H1 (cell line): ENCODE data around the gene GYPC. TPM values are rescaled to one million over a fixed set of nuclear protein-coding genes. Genes with fewer than 3 reads are reported as not detected.
A peak's percentile ranks its signal among the peaks of the same experiment; 100 is the strongest.

ENCODE experiments used
- CBX5 ChIP-seq: fragments of 300-800, 300-1000 bp; sonication (generic); IDR thresholded peaks from 2 replicates; pipeline ENCODE4 v1.7.1; 2016; ENCODE audit warnings: antibody characterized with exemption, low read length, low read depth
- CEBPB ChIP-seq: IDR thresholded peaks from 2 replicates; pipeline ENCODE4 v1.6.1; 2012; ENCODE audit warnings: low read depth, low read length
- GABPA ChIP-seq: IDR thresholded peaks from 2 replicates; pipeline ENCODE4 v1.6.1; 2011; ENCODE audit warnings: mild to moderate bottlenecking, low read length, moderate library complexity, borderline replicate concordance; ENCODE audit not compliant: insufficient read depth
- HDAC2 ChIP-seq, 2 experiments: fragments of 300-600 bp in 1 of 2; sonication (generic) in 1 of 2; IDR thresholded peaks; 2 replicates each; pipeline ENCODE4 v1.6.1; 2011 to 2012; ENCODE audit warnings: low read depth in 2 of 2, low read length in 2 of 2, mild to moderate bottlenecking in 2 of 2, moderate library complexity in 2 of 2, borderline replicate concordance in 1 of 2, inconsistent platforms in 1 of 2
- POLR2AphosphoS5 ChIP-seq: IDR thresholded peaks from 2 replicates; pipeline ENCODE4 v1.6.1; 2011; ENCODE audit warnings: low read depth, low read length
- RNF2 ChIP-seq: fragments of 200-900, 300-1000 bp; sonication (generic); IDR thresholded peaks from 2 replicates; pipeline ENCODE4 v1.7.1; 2016; ENCODE audit warnings: borderline replicate concordance, low read depth, mild to moderate bottlenecking, antibody characterized with exemption, low read length; ENCODE audit not compliant: poor library complexity, severe bottlenecking; ENCODE audit errors: missing control alignments
- RXRA ChIP-seq: IDR thresholded peaks from 2 replicates; pipeline ENCODE4 v1.6.1; 2011; ENCODE audit warnings: low read depth, mild to moderate bottlenecking, low read length, moderate library complexity; ENCODE audit not compliant: insufficient read depth
- SP2 ChIP-seq: IDR thresholded peaks from 2 replicates; pipeline ENCODE4 v1.6.1; 2012; ENCODE audit warnings: mild to moderate bottlenecking, low read length, inconsistent platforms
- TAF7 ChIP-seq: optimal IDR thresholded peaks from 2 replicates; pipeline ENCODE3; 2011; ENCODE audit warnings: low read depth, mild to moderate bottlenecking, inconsistent platforms, low read length, moderate library complexity, borderline replicate concordance
- polyA plus RNA-seq, 7 experiments: library from polyadenylated mRNA; depleted of rRNA in 3 of 7; stranded (reverse) in 5 of 7; unstranded in 2 of 7; fragments of >200 nt in 5 of 7; fragments of 200-250 nt in 2 of 7; gene quantifications; 1 replicate in 5 of 7; 2 replicates in 1 of 7; 4 replicates in 1 of 7; pipeline versions ENCODE4 v1.2.1 to v1.2.3, GENCODE V29; 2011 to 2013; ENCODE audit warnings: missing spikeins in 2 of 7, mixed read lengths in 2 of 7
- total RNA-seq: library from RNA; stranded (reverse); fragmentation: NEBNext Ultra II Directional; extraction: Animal tissue kit (Norgen Biotek cat#: 25700); gene quantifications from 2 replicates; pipeline ENCODE4 v1.2.1, GENCODE V29; 2021
- TF ChIP-seq, protein P1 (sequence below): IDR thresholded peaks from 2 replicates; pipeline ENCODE4 v1.6.1; 2011; ENCODE audit warnings: low read depth, mild to moderate bottlenecking, low read length; ENCODE audit not compliant: insufficient read depth

The GYPC gene
- total and polyA plus RNA-seq, 2 of the 8 experiments (the other 6 are each of a cell fraction or from before 2014, with no cell fraction given) = 26.8 to 53.6 TPM

DNA sequence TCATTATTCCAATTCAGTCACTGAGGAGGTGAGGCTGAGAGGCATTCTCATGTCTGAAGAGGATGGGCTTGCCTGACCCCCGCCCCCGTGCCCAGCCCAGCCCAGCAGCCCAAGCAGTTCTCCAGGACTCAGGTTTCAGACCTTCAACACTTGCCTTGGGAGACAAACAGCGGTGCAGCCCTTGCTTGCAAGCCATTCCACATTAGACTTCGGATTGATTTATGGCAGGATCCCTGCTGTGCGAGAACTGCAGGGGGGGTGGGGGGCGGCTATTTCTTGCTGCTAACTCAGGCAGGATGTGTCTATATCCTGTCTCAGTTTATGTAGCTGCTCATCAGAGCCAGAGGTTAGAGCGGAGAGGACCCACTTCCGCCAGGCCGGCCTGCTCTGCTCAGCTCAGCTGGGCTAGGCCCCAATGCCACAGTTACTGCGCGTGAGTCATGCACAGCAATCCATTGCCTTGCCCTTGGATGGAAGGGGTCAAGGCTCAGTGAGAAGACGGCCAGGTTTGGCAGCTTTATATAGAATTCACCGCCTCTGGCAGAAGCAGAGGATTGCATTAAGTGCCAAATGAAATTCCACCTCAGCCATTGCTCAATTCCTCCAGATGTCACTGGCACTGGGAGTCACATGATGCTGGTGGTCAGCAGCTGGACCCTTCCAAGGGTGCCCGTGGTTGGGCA is 1.8 kb downstream of the GYPC start (continued):
- TF ChIP-seq GABPA (no peak), CEBPB (peak; percentile 52; the same call in 1 of the 2 replicates), CBX5 (no peak), RXRA (no peak), RNF2 (no peak), TAF7 (no peak), HDAC2 (IDR thresholded peaks at IDR 0.05; ENCODE audit: borderline replicate concordance in 1 of 2, low read depth in 2 of 2, low read length in 2 of 2) (no peak), SP2 (no peak), POLR2AphosphoS5 (no peak)
- TF ChIP-seq, protein P1, sequence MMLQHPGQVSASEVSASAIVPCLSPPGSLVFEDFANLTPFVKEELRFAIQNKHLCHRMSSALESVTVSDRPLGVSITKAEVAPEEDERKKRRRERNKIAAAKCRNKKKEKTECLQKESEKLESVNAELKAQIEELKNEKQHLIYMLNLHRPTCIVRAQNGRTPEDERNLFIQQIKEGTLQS = no peak
